ENCODE measurements around the gene IKBIP.
"Not testable (repeated sequence)": the region's sequence is repeated elsewhere in the genome, so short reads cannot be mapped to it uniquely, and the experiment has no call there.

The IKBIP gene, protein sequence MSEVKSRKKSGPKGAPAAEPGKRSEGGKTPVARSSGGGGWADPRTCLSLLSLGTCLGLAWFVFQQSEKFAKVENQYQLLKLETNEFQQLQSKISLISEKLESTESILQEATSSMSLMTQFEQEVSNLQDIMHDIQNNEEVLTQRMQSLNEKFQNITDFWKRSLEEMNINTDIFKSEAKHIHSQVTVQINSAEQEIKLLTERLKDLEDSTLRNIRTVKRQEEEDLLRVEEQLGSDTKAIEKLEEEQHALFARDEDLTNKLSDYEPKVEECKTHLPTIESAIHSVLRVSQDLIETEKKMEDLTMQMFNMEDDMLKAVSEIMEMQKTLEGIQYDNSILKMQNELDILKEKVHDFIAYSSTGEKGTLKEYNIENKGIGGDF

GRCh38 chr12:98644712-98645571 is at the start of gene IKBIP, which contains the start of gene APAF1:
Gene IKBIP, minus strand, starts transcription at chr12:98644788. Its CDS starts 87 bp downstream, at chr12:98644701.
Gene APAF1, plus strand, starts transcription at chr12:98645290. Its CDS starts 3,070 bp downstream, at chr12:98648360.
- DNase-seq = peak; percentile 90

DNA sequence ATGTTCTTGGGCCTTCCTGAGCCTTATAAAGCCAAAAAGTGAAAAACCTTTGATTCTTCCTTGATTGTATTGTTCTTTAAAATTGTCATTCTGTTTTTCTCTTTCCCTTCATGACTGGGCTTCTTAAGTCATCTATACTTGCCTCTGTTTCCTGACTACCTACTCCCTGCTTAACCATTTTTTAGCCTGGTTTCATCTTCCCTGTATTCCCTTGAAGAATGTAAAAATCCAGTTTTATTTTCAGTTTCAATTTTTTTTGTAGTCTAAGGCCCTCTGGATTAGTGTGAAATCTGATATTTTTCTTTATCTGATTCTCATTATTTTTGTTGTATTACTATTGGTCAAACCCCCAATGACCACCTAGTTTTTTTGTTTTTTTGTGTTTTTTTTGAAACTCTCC is 46.8 kb upstream of the IKBIP start:
- DNase-seq = no peak

DNA sequence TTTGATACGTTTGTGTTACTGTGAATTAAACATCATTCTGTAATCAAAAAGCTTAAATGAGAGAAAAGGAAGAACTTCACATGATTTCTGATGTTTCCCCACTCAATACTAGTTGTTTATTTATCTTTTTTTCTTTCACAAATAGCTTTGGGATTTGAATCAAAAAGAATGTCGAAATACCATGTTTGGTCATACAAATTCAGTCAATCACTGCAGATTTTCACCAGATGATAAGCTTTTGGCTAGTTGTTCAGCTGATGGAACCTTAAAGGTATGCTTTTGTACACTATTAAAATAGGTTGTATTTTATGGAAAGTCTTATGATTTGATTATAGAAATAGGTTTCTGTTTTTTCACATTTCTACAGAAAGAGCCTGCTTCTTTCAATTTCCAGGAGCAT is 42.0 kb upstream of the IKBIP start:
- DNase-seq = no peak

DNA sequence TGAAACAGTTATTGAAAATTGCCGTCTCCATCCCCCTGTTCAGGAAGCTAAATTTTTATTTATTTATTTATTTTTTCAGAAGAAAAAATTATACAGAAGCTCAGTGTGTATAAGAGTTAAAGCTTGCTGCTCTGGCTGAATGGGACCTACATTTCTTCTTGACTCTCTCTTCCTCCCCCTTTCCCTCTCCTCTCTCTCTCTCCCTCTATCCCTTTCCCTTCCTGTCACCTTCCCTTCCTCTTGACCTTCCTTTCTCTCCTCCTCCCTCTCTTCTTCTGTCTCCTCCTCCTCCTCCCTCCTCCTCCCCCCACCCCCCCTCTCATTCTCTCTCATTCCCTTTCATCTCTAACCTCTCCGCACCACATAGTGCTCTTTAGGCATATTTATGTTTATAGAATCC is 39.6 kb upstream of the IKBIP start:
- DNase-seq = no peak

GRCh38 chr12:98679611-98680005 is 35.0 kb upstream of the IKBIP start:
- no peak for DNase-seq

GRCh38 chr12:98678946-98679610 is 34.5 kb upstream of the IKBIP start:
- no peak for DNase-seq

GRCh38 chr12:98678236-98678945 is 33.8 kb upstream of the IKBIP start:
- no peak for DNase-seq

GRCh38 chr12:98674841-98675240 is 30.3 kb upstream of the IKBIP start:
- no peak for DNase-seq

GRCh38 chr12:98671459-98671858 is 26.9 kb upstream of the IKBIP start:
- DNase-seq = no peak

DNA sequence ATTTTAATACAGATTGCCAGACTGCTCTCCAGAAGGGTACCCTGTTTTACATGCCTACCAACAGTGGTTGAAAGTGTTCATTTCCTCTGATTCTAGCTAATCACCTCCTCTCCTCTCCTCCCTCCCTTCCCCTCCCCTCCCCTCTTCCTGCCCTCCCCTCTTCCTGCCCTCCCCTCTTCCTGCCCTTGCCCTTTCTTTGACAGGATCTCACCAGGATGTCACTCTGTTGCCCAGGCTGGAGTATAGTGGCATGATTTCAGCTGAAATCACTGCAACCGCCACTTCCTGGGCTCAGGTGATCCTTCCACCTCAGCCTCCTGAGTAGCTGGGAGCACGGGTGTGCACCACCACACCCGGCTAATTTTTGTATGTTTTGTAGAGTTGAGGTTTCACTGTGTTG is 25.2 kb upstream of the IKBIP start:
- no peak for DNase-seq

DNA sequence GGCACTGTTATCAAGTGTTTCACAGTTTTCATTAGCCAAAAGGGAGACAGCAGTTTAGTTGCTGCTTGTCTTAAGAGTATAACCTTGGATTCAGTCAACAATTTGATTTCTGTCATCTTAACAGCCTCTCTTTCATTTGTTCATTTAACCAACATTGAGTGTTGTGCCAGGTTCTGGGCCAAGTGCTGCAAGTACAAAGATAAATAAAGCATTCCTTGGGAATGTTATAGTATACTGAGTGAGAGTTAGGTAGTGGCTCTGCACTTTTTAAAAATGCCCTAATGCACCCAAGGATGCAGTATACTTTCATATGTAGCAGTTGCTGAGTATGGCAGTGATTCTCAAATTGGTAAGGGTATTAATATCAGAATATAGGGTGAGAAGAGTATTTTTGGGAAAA is 15.9 kb upstream of the IKBIP start:
- DNase-seq = no peak

DNA sequence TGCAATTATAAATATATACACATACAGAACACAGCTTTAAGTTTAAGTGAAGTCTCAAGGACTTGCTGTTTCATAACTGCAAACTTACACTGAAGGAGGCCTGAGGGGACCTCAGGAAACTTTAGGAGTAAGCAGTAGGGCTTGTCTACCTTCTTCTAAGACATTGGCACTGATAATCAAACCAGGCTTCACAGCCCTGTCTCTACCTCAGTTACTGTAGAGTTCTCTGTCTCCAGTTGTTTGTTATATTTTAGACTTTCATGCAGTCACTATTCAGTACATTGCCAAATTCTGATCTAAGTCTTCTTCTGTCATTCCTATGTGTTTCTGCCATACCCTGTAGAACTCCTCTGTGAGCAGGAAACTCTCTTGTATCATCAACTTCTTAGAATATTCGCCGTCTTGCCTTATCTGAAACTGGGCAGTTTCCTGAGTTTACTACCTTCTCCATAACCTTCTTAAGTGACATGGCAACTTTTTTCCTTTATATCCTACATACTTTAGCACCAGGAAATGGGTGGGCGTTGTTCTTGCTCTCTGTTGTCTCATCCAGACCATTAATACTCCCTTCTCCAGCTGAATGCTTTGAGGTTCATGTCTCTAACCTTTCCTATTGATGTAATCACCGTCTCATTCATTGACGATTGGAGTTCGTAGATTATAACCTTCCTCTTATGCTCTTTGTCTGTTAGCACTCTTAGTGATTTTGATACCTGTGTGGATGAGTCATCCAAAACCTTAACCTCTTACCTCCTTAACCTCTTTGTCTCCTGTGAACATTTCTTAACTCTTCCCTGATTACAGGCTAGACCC is 11.9 kb upstream of the IKBIP start:
- DNase-seq = no peak

GRCh38 chr12:98653866-98654493 is 9.4 kb upstream of the IKBIP start:
- DNase-seq = peak; percentile 25

DNA sequence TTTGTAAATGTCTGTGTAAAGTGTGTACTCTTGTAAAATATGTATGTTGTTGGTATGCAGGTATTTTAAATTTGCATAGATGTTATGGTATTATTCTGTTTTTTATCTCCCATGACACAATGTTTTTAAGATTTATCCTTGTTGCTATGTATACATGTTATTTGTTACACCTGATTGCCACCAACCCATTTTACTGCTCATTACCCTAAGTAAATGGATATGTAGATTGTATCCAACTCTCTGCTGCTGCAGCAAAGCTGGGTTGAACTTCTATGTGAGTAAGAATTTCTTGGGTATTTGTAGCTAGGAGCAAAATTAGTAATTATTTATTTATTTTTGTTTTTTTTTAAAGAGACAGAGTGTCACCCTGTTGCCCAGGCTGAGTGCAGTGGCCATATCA is 6.7 kb upstream of the IKBIP start:
- no peak for DNase-seq

DNA sequence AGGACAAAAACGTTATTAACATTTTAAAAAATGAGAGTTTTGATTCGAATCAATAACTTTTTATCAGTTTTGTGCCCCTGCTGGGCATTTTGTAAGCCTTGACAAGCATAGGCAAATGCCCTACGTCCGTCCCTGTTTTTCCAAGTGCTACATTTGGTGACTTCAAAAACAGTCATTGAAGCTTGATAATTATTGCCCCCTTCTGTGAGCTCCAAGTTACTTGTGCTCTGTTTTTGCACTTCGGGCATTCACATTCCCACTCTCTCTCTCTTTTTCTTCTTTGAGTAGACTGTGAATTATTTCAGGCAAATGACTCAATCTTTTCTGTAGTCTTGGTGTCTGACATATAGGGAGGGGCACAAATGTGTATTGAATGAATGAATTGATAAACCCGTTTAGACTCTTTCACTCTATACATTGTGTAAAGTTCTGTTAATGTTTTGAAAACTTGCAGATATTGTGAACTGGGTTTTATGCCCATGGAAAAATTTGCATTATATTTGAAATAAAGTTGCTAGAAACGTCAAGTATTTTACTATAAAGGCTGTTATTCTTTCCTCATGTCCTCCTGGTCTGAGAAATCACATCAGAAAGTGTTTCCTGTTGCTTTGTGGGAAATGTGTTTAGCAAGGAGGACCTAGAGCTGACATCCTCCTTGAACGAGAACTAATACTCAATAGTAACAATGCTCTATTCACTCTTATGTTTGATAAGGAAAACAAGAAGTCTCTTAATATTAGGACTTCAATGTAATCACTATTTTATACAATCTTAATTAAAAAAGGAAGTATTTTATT is 1.9 kb upstream of the IKBIP start:
- DNase-seq = no peak

DNA sequence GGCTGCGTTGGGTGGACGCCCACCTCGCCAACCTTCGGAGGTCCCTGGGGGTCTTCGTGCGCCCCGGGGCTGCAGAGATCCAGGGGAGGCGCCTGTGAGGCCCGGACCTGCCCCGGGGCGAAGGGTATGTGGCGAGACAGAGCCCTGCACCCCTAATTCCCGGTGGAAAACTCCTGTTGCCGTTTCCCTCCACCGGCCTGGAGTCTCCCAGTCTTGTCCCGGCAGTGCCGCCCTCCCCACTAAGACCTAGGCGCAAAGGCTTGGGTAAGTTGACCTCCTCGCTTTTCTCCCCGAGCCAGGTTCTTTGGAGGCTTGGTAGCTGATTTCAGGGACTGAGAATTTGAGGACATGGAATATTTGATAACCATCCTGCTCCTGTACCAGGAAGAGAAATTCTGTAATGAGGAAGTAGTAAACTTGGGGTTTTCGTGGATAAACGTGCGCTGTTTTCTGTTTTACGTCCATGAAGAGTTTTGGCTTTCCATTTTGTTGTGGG is 1.0 kb upstream of the IKBIP start:
- no peak for DNase-seq

DNA sequence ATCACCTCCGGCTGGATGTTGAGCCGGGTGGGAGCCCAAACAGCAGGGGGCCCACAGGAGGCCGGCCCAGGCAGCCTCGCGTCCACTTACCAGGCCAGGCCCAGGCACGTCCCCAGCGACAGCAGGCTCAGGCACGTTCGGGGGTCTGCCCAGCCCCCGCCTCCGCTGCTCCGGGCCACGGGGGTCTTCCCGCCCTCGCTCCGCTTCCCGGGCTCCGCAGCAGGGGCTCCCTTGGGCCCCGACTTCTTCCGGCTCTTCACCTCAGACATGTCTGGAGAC is 216 bp downstream of the IKBIP start:
- DNase-seq = no peak

DNA sequence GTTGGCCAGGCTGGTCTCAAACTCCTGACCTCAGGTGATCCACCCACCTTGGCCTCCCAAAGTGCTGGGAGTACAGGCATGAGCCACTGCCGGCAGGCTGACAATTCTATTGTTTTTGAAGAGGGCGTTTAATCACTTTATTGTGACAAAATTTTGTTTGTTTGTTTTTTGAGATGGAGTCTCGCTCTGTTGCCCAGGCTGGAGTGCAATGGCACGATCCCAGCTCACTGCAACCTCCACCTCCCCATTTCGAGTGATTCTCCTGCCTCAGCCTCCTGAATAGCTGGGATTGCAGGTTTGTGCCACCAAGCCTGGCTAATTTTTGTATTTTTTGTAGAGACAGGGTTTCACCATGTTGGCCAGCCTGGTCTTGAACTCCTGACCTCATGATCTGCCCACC is 1.8 kb downstream of the IKBIP start:
- not testable (repeated sequence) for DNase-seq

- no peak for DNase-seq
These were observed 5.1 kb downstream of the IKBIP start for GRCh38 chr12:98639491-98639890.

DNA sequence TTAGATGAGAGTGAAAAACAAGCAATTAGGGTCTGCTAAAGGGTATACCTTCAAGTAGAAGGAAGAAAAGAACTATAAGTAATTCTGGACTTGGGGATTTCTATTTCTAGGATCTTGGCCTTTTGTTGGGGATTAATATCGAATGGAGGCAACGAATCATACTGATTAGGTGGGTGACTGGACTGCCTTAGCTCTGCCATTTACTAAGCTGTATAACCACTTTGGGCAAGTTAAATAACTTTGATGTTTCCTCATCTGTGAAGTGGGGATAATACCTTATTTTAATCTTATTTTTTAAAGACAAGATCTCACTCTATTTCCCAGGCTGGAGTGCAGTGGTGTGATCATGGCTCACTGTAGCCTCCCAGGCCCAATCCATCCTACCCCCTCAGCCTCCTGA is 6.6 kb downstream of the IKBIP start:
- no peak for DNase-seq

DNA sequence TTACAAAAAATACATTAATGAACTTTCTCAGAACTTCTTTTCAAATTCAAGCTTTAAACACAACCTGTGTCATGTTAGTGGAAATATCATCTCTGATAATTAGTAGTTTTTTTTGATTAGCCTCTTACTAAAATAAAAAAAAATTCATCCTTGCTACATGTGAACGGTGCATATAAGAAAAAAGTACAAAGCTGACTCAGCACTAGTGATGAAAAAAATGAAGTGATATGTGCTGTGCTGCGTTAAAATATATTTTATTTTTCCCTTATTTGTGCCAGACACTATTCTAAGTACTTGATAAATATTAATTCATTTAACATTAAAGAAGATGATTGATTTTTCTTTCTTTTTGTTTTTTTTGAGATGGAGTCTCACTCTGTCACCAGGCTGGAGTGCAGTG is 7.5 kb downstream of the IKBIP start:
- DNase-seq = no peak

All from NCI-H2029 (cell line).